HL-60 (cell line): ENCODE data around the gene GPR34.

Experiments used
- DNase-seq, 2 experiments: peaks; one replicate each; pipeline ENCODE4 v3.0.0-alpha.2; 2010 to 2020; ENCODE audit warnings: low read depth in 1 of 2, low spot score in 1 of 2
- H3K27ac ChIP-seq: fragments of 250-450 bp; sonication (Bioruptor Pico); replicated peaks from 2 replicates; pipeline ENCODE4 v1.5.1; 2020; ENCODE audit warnings: mild to moderate bottlenecking, moderate library complexity
- H3K27me3 ChIP-seq: fragments of 250-450 bp; sonication (Bioruptor Pico); 2 replicates; pipeline ENCODE4 v1.5.1; 2021; ENCODE audit warnings: mild to moderate bottlenecking, moderate library complexity; ENCODE audit not compliant: insufficient read depth, poor library complexity, severe bottlenecking
- H3K4me3 ChIP-seq: replicated peaks from 2 replicates; pipeline ENCODE4 v1.5.1; 2011; ENCODE audit warnings: mild to moderate bottlenecking, control low read depth, low read length; ENCODE audit not compliant: insufficient read depth
- CTCF ChIP-seq: IDR thresholded peaks from one replicate; pipeline ENCODE4 v1.5.1; 2011; ENCODE audit warnings: low read length, control low read depth, inconsistent platforms; ENCODE audit not compliant: insufficient read depth
- GABPA ChIP-seq: IDR thresholded peaks from 2 replicates; pipeline ENCODE4 v1.6.1; 2012; ENCODE audit warnings: low read depth
- POLR2AphosphoS5 ChIP-seq: IDR thresholded peaks from 2 replicates; pipeline ENCODE4 v1.6.1; 2012; ENCODE audit warnings: low read depth
- REST ChIP-seq: IDR thresholded peaks from 2 replicates; pipeline ENCODE4 v1.6.1; 2012; ENCODE audit warnings: low read depth; ENCODE audit not compliant: insufficient replicate concordance
- SPI1 ChIP-seq: IDR thresholded peaks from 2 replicates; pipeline ENCODE4 v1.6.1; 2012; ENCODE audit warnings: low read depth, mild to moderate bottlenecking, borderline replicate concordance

The GPR34 gene

GRCh38 chrX:41667631-41668030 is 21.1 kb upstream of the GPR34 start:
- TF ChIP-seq GABPA: no peak
- no peak for TF ChIP-seq CTCF
- no peak for TF ChIP-seq SPI1
- no peak for TF ChIP-seq POLR2AphosphoS5
- no peak for TF ChIP-seq REST
- DNase-seq: no peak
- H3K4me3 ChIP-seq: no peak overlapping the region
- H3K27ac ChIP-seq: no peak overlapping the region
- H3K27me3 ChIP-seq: no peaks in the 10 kb centered on the region

- H3K4me3 ChIP-seq: no peak overlapping the region
- no peak for DNase-seq
- no peak overlapping the region for H3K27ac ChIP-seq
- no peak for TF ChIP-seq POLR2AphosphoS5
- TF ChIP-seq REST: no peak
- TF ChIP-seq CTCF: no peak
- TF ChIP-seq SPI1: no peak
- TF ChIP-seq GABPA: no peak
- no peaks in the 10 kb centered on the region for H3K27me3 ChIP-seq
Measured at GRCh38 chrX:41670112-41670511, 18.7 kb upstream of the GPR34 start.

- TF ChIP-seq GABPA (no peak), CTCF (no peak), REST (no peak), POLR2AphosphoS5 (no peak), SPI1 (no peak)
- Histone ChIP-seq H3K27ac (no peak overlapping the region), H3K27me3 (no peaks in the 10 kb centered on the region), H3K4me3 (no peak overlapping the region)
- DNase-seq: no peak
Measured at GRCh38 chrX:41671082-41671481, 17.7 kb upstream of the GPR34 start.
